ENCODE results near the gene LRRC45.

DNA sequence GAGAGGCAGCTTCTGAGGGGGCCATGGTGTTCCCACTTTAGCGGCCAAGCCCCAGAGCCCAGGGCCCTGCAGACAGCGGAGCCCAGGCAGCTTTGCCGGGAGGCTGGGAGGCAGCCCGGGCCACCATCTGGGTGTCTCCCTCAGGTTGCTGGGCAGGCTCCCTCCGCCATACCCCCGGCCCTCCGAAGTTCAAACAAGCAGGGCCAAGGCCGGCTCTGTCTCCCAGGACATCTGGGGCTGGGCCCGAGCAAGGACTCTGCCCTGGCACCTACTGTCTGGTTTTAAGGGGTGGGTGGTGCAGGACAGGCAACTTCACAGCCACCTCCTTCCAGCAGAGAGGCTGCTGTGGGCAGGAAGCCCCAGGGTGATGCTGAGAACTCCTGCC, 39.9 kb downstream of the LRRC45 start:
- TF ChIP-seq POLR2A (IDR thresholded peaks at IDR 0.05; ENCODE audit: low read depth, low read length) (no peak), PAX5 (IDR thresholded peaks at IDR 0.05; ENCODE audit: insufficient read depth, low read length, severe bottlenecking) (no peak), POLR2AphosphoS5 (IDR thresholded peaks at IDR 0.05; ENCODE audit: low read depth, low read length) (no peak; the same call in 1 of the 2 replicates), SPI1 (IDR thresholded peaks at IDR 0.05; ENCODE audit: low read depth, low read length) (no peak), TAF1 (IDR thresholded peaks at IDR 0.05; ENCODE audit: low read depth, low read length) (no peak)
